H1 (cell line): Measurements from ENCODE around the gene OR2D3. TPM values are rescaled to one million over a fixed set of nuclear protein-coding genes. Genes with fewer than 3 reads are reported as not detected.
"Not testable (repeated sequence)": the region's sequence is repeated elsewhere in the genome, so short reads cannot be mapped to it uniquely, and the experiment has no call there.

Experiments used
- CTCF ChIA-PET: fragments of 300-600 bp; sonication (Branson Sonifier 250); formaldehyde crosslinking; loops from one replicate; lab custom pipeline; 2021; ENCODE audit not compliant: partially characterized antibody; lab: Charles Lee
- POLR2A ChIA-PET: fragments of 300-600 bp; sonication (Branson Sonifier 250); formaldehyde crosslinking; loops from one replicate; lab custom pipeline; 2021; ENCODE audit warnings: inconsistent platforms; ENCODE audit not compliant: partially characterized antibody; lab: Charles Lee
- DNase-seq, 2 experiments: peaks; one replicate each; pipeline versions ENCODE4 v3.0.0 to v3.0.0-alpha.2; 2010 to 2022; ENCODE audit warnings: low spot score in 2 of 2, low read depth in 1 of 2, mixed read lengths in 1 of 2
- FAIRE-seq: peaks from 2 replicates; lab custom pipeline; 2011; peaks lifted over from hg19 to GRCh38; lab: Jason Lieb, UNC
- H2AFZ ChIP-seq: 2 replicates; pipeline ENCODE4 v1.8.1; 2012; ENCODE audit warnings: low read length, inconsistent platforms
- H2AK5ac ChIP-seq: 2 replicates; pipeline ENCODE4 v1.6.1; 2013; ENCODE audit warnings: low read depth, low read length
- H2BK120ac ChIP-seq: replicated peaks from 2 replicates; pipeline ENCODE3; 2013; ENCODE audit warnings: low read depth, low read length, inconsistent platforms
- H2BK12ac ChIP-seq: 2 replicates; pipeline ENCODE4 v1.6.1; 2013; ENCODE audit warnings: low read depth, low read length
- H2BK15ac ChIP-seq: 2 replicates; pipeline ENCODE4 v1.6.1; 2013; ENCODE audit warnings: low read length
- H2BK20ac ChIP-seq: 2 replicates; pipeline ENCODE4 v1.6.1; 2013; ENCODE audit warnings: low read length
- H2BK5ac ChIP-seq: 2 replicates; pipeline ENCODE4 v1.6.1; 2013; ENCODE audit warnings: low read depth, low read length
- H3K14ac ChIP-seq: 2 replicates; pipeline ENCODE4 v1.6.1; 2013; ENCODE audit warnings: inconsistent platforms; ENCODE audit not compliant: insufficient read length
- H3K18ac ChIP-seq: 2 replicates; pipeline ENCODE4 v1.6.1; 2013; ENCODE audit warnings: low read length; ENCODE audit errors: extremely low read depth
- H3K23ac ChIP-seq: 2 replicates; pipeline ENCODE4 v1.6.1; 2013; ENCODE audit warnings: inconsistent platforms; ENCODE audit not compliant: insufficient read length
- H3K23me2 ChIP-seq: 2 replicates; pipeline ENCODE4 v1.6.1; 2013; ENCODE audit warnings: low read depth, low read length
- H3K27ac ChIP-seq: 2 replicates; pipeline ENCODE4 v1.6.1; 2011; ENCODE audit warnings: low read depth, low read length, inconsistent platforms
- H3K27me3 ChIP-seq, 4 experiments: replicated peaks in 1 of 4; 1 replicate in 1 of 4; 2 replicates in 3 of 4; pipeline versions ENCODE4 v1.6.1 to v1.8.1; 2011 to 2013; ENCODE audit warnings: low read length in 3 of 4, mild to moderate bottlenecking in 3 of 4, inconsistent platforms in 2 of 4, mixed read lengths in 2 of 4, moderate library complexity in 1 of 4; ENCODE audit not compliant: control insufficient read depth in 3 of 4, insufficient read depth in 3 of 4; ENCODE audit errors: extremely low read depth in 1 of 4
- H3K36me3 ChIP-seq, 4 experiments: 2 replicates each; pipeline versions ENCODE4 v1.6.1 to v1.8.1; 2011 to 2013; ENCODE audit warnings: mild to moderate bottlenecking in 4 of 4, low read length in 3 of 4, moderate library complexity in 2 of 4, control low read depth in 1 of 4, inconsistent platforms in 1 of 4; ENCODE audit not compliant: insufficient read depth in 4 of 4, control insufficient read depth in 2 of 4
- H3K4ac ChIP-seq: replicated peaks from 2 replicates; pipeline ENCODE3; 2013; ENCODE audit warnings: low read length, low read depth, mixed read lengths, inconsistent platforms; ENCODE audit not compliant: insufficient read length
- H3K4me1 ChIP-seq, 4 experiments: replicated peaks in 1 of 4; 1 replicate in 1 of 4; 2 replicates in 3 of 4; pipeline versions ENCODE4 v1.6.1 to v1.8.1; 2011 to 2013; ENCODE audit warnings: low read length in 3 of 4, inconsistent platforms in 2 of 4, mixed read lengths in 1 of 4; ENCODE audit not compliant: insufficient read depth in 4 of 4, control insufficient read depth in 3 of 4
- H3K4me2 ChIP-seq, 2 experiments: 2 replicates each; pipeline versions ENCODE4 v1.6.1 to v1.8.1; 2011 to 2013; ENCODE audit warnings: low read depth in 2 of 2, low read length in 2 of 2, control low read depth in 1 of 2, inconsistent platforms in 1 of 2, mild to moderate bottlenecking in 1 of 2; ENCODE audit not compliant: insufficient read depth in 1 of 2
- H3K4me3 ChIP-seq, 4 experiments: fragments of 200-600, 300-600 bp in 1 of 4; sonication (generic), shearing (Covaris generic), sonication (Bioruptor Twin) in 1 of 4; 2 replicates each; pipeline versions ENCODE4 v1.5.1 to v1.8.1; 2011 to 2016; ENCODE audit warnings: low read length in 4 of 4, low read depth in 3 of 4, control low read depth in 2 of 4, inconsistent platforms in 2 of 4, mild to moderate bottlenecking in 2 of 4, mixed read lengths in 1 of 4, moderate library complexity in 1 of 4; ENCODE audit not compliant: insufficient read depth in 2 of 4; ENCODE audit errors: extremely low read depth in 1 of 4
- H3K56ac ChIP-seq: replicated peaks from 2 replicates; pipeline ENCODE3; 2013; ENCODE audit warnings: low read depth, mild to moderate bottlenecking, mixed read lengths, low read length, inconsistent platforms; ENCODE audit not compliant: insufficient read length
- H3K79me1 ChIP-seq: 2 replicates; pipeline ENCODE4 v1.6.1; 2013; ENCODE audit warnings: low read depth, low read length, control low read depth
- H3K79me2 ChIP-seq, 2 experiments: 2 replicates each; pipeline versions ENCODE4 v1.6.1 to v1.8.1; 2012 to 2013; ENCODE audit warnings: low read length in 2 of 2, mild to moderate bottlenecking in 2 of 2, inconsistent platforms in 1 of 2; ENCODE audit not compliant: insufficient read depth in 2 of 2, control insufficient read depth in 1 of 2
- H3K9ac ChIP-seq, 4 experiments: replicated peaks in 1 of 4; 1 replicate in 1 of 4; 2 replicates in 3 of 4; pipeline versions ENCODE4 v1.6.1 to v1.8.1; 2011 to 2013; ENCODE audit warnings: low read depth in 3 of 4, low read length in 3 of 4, control low read depth in 2 of 4, mild to moderate bottlenecking in 2 of 4, moderate library complexity in 2 of 4, inconsistent platforms in 1 of 4; ENCODE audit errors: extremely low read depth in 1 of 4
- H3K9me3 ChIP-seq, 2 experiments: 2 replicates each; pipeline versions ENCODE4 v1.6.1 to v1.8.1; 2012 to 2013; ENCODE audit warnings: mild to moderate bottlenecking in 2 of 2, moderate library complexity in 2 of 2, control low read depth in 1 of 2, inconsistent platforms in 1 of 2, low read depth in 1 of 2, low read length in 1 of 2, mixed read lengths in 1 of 2; ENCODE audit not compliant: insufficient read depth in 2 of 2
- H4K20me1 ChIP-seq, 2 experiments: replicated peaks in 1 of 2; 2 replicates each; pipeline versions ENCODE3 to v1.8.1; 2011 to 2013; ENCODE audit warnings: inconsistent platforms in 2 of 2, low read length in 2 of 2, mild to moderate bottlenecking in 1 of 2; ENCODE audit not compliant: insufficient read depth in 2 of 2, control insufficient read depth in 1 of 2
- H4K5ac ChIP-seq: 2 replicates; pipeline ENCODE4 v1.6.1; 2013; ENCODE audit warnings: low read length, low read depth, mixed read lengths, inconsistent platforms; ENCODE audit not compliant: insufficient read length
- H4K8ac ChIP-seq: 2 replicates; pipeline ENCODE4 v1.8.0; 2013; ENCODE audit warnings: mild to moderate bottlenecking, moderate library complexity, low read length, inconsistent platforms; ENCODE audit not compliant: insufficient read depth; ENCODE audit errors: extremely low read depth
- H4K91ac ChIP-seq: replicated peaks from 2 replicates; pipeline ENCODE3; 2013; ENCODE audit warnings: low read length, mixed read lengths, inconsistent platforms; ENCODE audit not compliant: insufficient read length
- WGBS, 2 experiments: shearing (Covaris generic) in 1 of 2; methylation state at CpG; one replicate each; pipeline versions ENCODE4 v1.1.6 to v1.1.7; 2013 to 2015; ENCODE audit warnings: low lambda C conversion rate in 2 of 2, mixed read lengths in 2 of 2, inconsistent platforms in 1 of 2, low coverage in 1 of 2, missing lambda C conversion rate in 1 of 2; ENCODE audit not compliant: insufficient replicate concordance in 2 of 2, insufficient coverage in 1 of 2, insufficient read length in 1 of 2; ENCODE audit errors: extremely low coverage in 1 of 2, missing lambda C conversion rate in 1 of 2; 5-methylcytosine and 5-hydroxymethylcytosine counted together
- polyA plus RNA-seq, 7 experiments: library from polyadenylated mRNA; depleted of rRNA in 3 of 7; stranded (reverse) in 5 of 7; unstranded in 2 of 7; fragments of >200 nt in 5 of 7; fragments of 200-250 nt in 2 of 7; gene quantifications; 1 replicate in 5 of 7; 2 replicates in 1 of 7; 4 replicates in 1 of 7; pipeline versions ENCODE4 v1.2.1 to v1.2.3, GENCODE V29; 2011 to 2013; ENCODE audit warnings: missing spikeins in 2 of 7, mixed read lengths in 2 of 7
- total RNA-seq: library from RNA; stranded (reverse); fragmentation: NEBNext Ultra II Directional; extraction: Animal tissue kit (Norgen Biotek cat#: 25700); gene quantifications from 2 replicates; pipeline ENCODE4 v1.2.1, GENCODE V29; 2021

Gene OR2D3
- total and polyA plus RNA-seq, 2 of the 8 experiments (the other 6 are each of a cell fraction or from before 2014, with no cell fraction given) = not detected

DNA sequence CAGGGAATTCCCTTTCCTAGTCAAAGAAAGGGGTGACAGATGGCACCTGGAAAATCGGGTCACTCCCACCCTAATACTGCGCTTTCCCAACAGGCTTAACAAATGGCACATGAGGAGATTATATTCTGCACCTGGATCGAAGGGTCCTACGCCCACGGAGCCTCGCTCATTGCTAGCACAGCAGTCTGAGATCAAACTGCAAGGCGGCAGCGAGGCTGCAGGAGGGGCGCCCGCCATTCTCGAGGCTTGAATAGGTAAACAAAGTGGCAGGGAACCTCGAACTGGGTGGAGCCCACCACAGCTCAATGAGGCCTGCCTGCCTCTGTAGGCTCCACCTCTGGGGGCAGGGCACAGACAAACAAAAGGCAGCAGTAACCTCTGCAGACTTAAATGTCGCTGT is 16.0 kb upstream of the OR2D3 start:
- H3K27me3 ChIP-seq, H2BK20ac ChIP-seq, H3K23ac ChIP-seq, H2BK15ac ChIP-seq, H4K20me1 ChIP-seq, FAIRE-seq, H2BK12ac ChIP-seq, H2AK5ac ChIP-seq, POLR2A ChIA-PET, H2BK120ac ChIP-seq, H3K79me2 ChIP-seq, H3K4ac ChIP-seq, H3K9ac ChIP-seq, H3K56ac ChIP-seq, H2AFZ ChIP-seq, H3K4me1 ChIP-seq, H4K91ac ChIP-seq, H2BK5ac ChIP-seq, H4K5ac ChIP-seq, H3K27ac ChIP-seq, DNase-seq, H3K79me1 ChIP-seq, H3K4me2 ChIP-seq, H3K18ac ChIP-seq, H4K8ac ChIP-seq, H3K9me3 ChIP-seq, H3K23me2 ChIP-seq, H3K36me3 ChIP-seq, H3K14ac ChIP-seq, H3K4me3 ChIP-seq: not testable (repeated sequence)
- 91% methylated on average over 13 of the region's 13 CpGs; no CpG with 5 or more reads in 1 of the 2 experiments for WGBS, 2 experiments
- CTCF ChIA-PET = interaction anchor here (1.0 kb wide), 1 partner anchor 149 kb away, joined by 3 read pairs; no protein-coding TSS in a partner anchor
